Omental fat pad (tissue), 4 donors: Measurements from ENCODE around the gene ZNF467. TPM values are rescaled to one million over a fixed set of nuclear protein-coding genes. Genes with fewer than 3 reads are reported as not detected.

Experiments
- ATAC-seq: fragments of 150-250 bp; one replicate; pipeline ENCODE4 v1.9.1; 2016; ENCODE audit warnings: mild to moderate bottlenecking, moderate library complexity; ENCODE audit not compliant: low FRiP score
- DNase-seq: peaks from one replicate; pipeline ENCODE4 v3.0.0-alpha.2; 2019; ENCODE audit warnings: low spot score
- CTCF ChIP-seq, 3 donors: fragments of 450-650 bp; IDR thresholded peaks; one replicate each; pipeline ENCODE4 v1.5.1; 2016 to 2017; ENCODE audit warnings: antibody characterized with exemption in 3 of 3, mild to moderate bottlenecking in 3 of 3, moderate library complexity in 2 of 3
- total RNA-seq, 4 donors: library from RNA; depleted of rRNA; stranded (reverse); fragments of >200 nt; gene quantifications; one replicate each; pipeline ENCODE4 v1.1.0, GENCODE V29; 2016

ZNF467 gene
- total RNA-seq, 4 donors from 2014 or later, result 4.2 to 15.8 (median 7.0) TPM

DNA sequence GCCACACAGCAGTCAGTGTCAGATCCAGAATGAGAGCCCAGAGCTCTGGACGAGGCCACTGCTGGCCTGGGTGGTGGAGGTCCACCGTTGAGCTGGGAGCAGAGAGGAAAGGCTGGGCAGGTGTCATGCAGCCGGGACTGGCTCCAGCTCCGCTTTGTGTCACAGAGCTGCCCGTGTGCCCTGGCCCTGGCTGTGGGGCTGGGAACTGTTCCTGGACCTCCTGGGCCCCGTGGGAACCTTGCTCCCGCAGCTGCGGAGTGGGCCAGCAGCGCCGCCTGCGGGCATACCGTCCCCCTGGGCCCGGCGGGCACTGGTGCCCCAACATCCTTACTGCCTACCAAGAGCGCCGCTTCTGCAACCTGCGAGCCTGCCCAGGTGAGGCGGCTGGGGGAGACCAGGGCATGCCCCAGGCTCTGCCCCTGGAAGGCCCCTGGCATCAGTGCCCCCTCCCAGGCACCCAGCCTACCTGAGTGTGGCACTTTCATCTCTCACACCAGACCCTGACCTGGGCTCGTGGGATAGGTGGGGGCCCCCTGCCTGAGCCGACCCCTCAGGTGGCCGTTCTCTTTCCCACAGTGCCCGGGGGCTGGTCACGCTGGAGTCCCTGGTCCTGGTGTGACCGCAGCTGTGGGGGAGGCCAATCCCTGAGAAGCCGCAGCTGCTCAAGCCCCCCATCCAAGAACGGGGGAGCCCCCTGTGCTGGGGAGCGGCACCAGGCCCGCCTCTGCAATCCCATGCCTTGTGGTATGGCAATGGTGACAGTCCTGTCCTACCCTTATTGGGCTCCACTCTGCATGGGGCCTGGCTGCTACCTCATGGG lies 46.0 kb upstream of the ZNF467 start:
- no peak for ATAC-seq
- TF ChIP-seq CTCF (IDR thresholded peaks at IDR 0.05), result no peak
- DNase-seq, result no peak

- no peak for TF ChIP-seq CTCF (IDR thresholded peaks at IDR 0.05)
- DNase-seq, result no peak
- ATAC-seq, result no peak
Measured at GRCh38 chr7:149818536-149818840, 45.1 kb upstream of the ZNF467 start.

DNA sequence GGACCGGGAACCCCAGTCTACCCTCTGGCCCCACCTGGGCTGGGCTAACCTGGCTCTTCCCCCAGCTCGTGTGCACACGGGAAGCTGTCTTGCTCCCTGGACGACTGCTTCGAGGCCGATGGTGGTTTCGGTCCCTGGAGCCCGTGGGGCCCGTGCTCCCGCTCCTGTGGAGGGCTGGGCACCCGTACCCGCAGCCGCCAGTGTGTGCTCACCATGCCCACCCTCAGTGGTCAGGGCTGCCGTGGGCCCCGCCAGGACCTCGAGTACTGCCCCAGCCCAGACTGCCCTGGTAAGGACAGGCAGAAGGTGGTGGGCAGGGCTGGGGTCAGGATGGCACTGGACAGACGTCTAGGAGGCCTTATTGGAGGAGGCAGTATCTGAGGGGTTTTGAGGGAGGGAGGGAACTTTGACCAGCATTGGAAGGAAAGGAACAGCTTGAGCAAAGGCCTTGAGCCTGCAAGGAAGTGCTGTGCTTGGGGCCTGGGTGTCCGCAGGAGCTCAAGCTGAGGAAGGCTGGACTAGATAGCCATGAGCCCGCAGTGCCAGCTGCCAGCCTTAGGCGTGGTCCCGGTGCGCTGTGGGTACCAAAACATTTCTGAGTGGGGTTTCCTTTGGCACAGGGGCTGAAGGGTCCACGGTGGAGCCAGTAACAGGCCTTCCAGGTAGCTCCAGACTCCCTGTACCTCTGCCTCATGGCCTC lies 44.6 kb upstream of the ZNF467 start:
- ATAC-seq (no peak), DNase-seq (no peak)
- no peak for TF ChIP-seq CTCF (IDR thresholded peaks at IDR 0.05)

DNA sequence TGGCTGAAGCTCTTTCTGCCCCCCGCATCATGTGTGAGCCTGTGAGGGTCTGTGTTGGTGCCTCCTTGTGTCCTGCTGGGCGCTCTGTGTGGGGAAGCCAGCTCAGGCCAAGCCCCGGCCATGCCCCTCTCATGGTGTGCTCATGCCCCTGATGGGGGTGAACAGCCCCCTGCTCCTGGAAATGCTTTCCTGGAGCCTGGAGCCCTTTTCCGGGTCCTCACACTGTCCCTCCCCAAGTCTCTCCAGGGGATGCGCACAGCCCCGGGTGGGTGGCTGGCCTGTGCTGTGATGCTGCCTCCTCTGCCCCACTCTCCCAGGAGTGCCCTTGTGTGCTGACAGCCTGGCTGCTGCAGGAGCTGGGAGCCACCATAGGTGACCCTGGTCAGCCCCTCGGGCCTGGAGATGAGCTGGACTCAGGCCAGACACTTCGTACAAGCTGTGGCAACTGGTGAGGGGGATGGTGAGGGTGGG lies 43.9 kb upstream of the ZNF467 start:
- TF ChIP-seq CTCF (IDR thresholded peaks at IDR 0.05), result no peak
- ATAC-seq (no peak), DNase-seq (no peak)

DNA sequence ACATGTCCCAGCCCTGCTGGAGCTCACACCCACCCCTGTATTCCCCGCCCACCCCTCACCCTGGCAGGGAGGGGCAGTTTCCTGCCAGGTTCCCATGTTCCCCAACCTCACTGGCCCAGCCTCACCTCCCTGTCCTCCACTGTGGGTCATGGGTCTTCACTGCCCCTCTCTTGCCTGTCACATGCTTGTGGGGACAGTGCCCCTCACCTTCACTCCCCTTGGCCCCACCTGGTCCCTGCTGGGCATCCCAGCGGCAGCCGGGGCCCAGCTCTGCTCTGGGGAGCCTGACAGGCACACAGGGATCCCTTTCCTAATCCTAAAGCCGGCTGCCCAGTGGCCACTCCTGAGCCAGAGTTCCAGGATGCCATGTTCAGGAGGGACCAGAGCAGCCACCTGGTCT lies 43.4 kb upstream of the ZNF467 start:
- no peak for TF ChIP-seq CTCF (IDR thresholded peaks at IDR 0.05)
- no peak for DNase-seq
- no peak for ATAC-seq

- no peak for TF ChIP-seq CTCF (IDR thresholded peaks at IDR 0.05)
- no peak for DNase-seq
- no peak for ATAC-seq
Measured at GRCh38 chr7:149816267-149816751, 42.9 kb upstream of the ZNF467 start.
